ENCODE results near the gene ACTN2.

The ACTN2 gene

DNA sequence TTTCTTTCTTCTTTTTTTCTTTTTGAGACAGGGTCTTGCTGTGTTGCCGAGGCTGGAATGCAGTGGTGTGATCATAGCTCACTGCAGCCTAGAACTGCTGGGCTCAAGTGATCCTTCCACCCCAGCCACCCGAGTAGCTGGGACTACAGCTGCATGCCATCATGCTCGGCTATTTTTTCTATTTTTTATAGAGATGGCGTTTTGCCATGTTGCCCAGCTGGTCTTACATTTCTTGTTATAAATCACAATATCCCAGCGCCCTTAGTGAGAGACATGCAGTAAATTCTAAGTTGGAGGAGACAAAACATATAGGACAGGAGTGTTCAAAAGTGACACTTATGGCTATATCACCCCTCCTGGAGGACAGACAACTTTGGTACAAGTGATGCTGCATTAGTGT lies 31.3 kb upstream of the ACTN2 start:
- H3K27me3 ChIP-seq (ENCODE audit: control insufficient read depth, low read length), result no peaks in the 10 kb centered on the region
- H3K79me2 ChIP-seq (ENCODE audit: control insufficient read depth, low read length), result no peaks in the 10 kb centered on the region
- no peaks in the 10 kb centered on the region for H3K9me2 ChIP-seq (replicated peaks; ENCODE audit: control insufficient read depth, low read length)
- H3K27ac ChIP-seq (ENCODE audit: low read depth, low read length), result no peak overlapping the region
- no peaks in the 10 kb centered on the region for H3F3A ChIP-seq (ENCODE audit: control insufficient read depth, insufficient read depth)
- H3K4me1 ChIP-seq (ENCODE audit: control insufficient read depth, low read length), result no peaks in the 10 kb centered on the region
- TF ChIP-seq, protein P1, sequence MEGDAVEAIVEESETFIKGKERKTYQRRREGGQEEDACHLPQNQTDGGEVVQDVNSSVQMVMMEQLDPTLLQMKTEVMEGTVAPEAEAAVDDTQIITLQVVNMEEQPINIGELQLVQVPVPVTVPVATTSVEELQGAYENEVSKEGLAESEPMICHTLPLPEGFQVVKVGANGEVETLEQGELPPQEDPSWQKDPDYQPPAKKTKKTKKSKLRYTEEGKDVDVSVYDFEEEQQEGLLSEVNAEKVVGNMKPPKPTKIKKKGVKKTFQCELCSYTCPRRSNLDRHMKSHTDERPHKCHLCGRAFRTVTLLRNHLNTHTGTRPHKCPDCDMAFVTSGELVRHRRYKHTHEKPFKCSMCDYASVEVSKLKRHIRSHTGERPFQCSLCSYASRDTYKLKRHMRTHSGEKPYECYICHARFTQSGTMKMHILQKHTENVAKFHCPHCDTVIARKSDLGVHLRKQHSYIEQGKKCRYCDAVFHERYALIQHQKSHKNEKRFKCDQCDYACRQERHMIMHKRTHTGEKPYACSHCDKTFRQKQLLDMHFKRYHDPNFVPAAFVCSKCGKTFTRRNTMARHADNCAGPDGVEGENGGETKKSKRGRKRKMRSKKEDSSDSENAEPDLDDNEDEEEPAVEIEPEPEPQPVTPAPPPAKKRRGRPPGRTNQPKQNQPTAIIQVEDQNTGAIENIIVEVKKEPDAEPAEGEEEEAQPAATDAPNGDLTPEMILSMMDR (IDR thresholded peaks at IDR 0.05; ENCODE audit: low read depth, low read length, poor library complexity, severe bottlenecking), result no peak
- TF ChIP-seq EZH2phosphoT487 (IDR thresholded peaks at IDR 0.05; ENCODE audit: borderline replicate concordance, low read length), result no peak
- H3K4me2 ChIP-seq (ENCODE audit: low read length), result no peak overlapping the region
- H3K4me3 ChIP-seq (ENCODE audit: low read length), result no peak overlapping the region
- H3K9me3 ChIP-seq (ENCODE audit: control insufficient read depth, insufficient read depth, low read length), result no peaks in the 10 kb centered on the region
- no peaks in the 10 kb centered on the region for H4K20me1 ChIP-seq (ENCODE audit: control insufficient read depth, insufficient read depth, low read depth, low read length)
- no peaks in the 10 kb centered on the region for H3K36me3 ChIP-seq (ENCODE audit: control insufficient read depth, low read length)

DNA sequence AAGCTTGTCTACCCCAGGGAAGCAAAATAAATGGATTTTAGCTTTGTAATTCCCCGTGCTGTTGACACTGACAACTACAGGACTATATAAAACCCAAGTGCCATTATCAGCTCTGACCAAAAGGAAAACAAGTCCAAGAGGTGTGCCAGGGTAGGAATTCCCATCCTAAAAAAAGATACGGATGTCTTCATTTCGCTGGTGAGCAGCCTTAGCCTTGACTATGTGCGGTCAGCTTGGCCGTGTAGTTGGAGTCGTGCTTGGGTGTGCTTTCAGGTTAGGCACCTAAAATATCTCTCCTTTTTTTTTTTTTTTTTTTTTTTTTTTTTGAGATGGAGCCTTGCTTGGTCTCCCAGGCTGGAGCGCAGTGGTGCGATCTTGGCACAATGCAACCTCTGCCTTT lies 28.9 kb upstream of the ACTN2 start:
- no peaks in the 10 kb centered on the region for H3K36me3 ChIP-seq (ENCODE audit: control insufficient read depth, low read length)
- H3K4me2 ChIP-seq (ENCODE audit: low read length), result no peak overlapping the region
- H4K20me1 ChIP-seq (ENCODE audit: control insufficient read depth, insufficient read depth, low read depth, low read length), result no peaks in the 10 kb centered on the region
- H3K79me2 ChIP-seq (ENCODE audit: control insufficient read depth, low read length), result no peaks in the 10 kb centered on the region
- TF ChIP-seq, protein P1 (IDR thresholded peaks at IDR 0.05; ENCODE audit: low read depth, low read length, poor library complexity, severe bottlenecking), result no peak
- TF ChIP-seq EZH2phosphoT487 (IDR thresholded peaks at IDR 0.05; ENCODE audit: borderline replicate concordance, low read length), result no peak
- H3K27me3 ChIP-seq (ENCODE audit: control insufficient read depth, low read length), result no peaks in the 10 kb centered on the region
- no peak overlapping the region for H3K27ac ChIP-seq (ENCODE audit: low read depth, low read length)
- no peaks in the 10 kb centered on the region for H3K4me1 ChIP-seq (ENCODE audit: control insufficient read depth, low read length)
- H3K4me3 ChIP-seq (ENCODE audit: low read length), result no peak overlapping the region
- H3K9me2 ChIP-seq (replicated peaks; ENCODE audit: control insufficient read depth, low read length), result no peaks in the 10 kb centered on the region
- no peaks in the 10 kb centered on the region for H3K9me3 ChIP-seq (ENCODE audit: control insufficient read depth, insufficient read depth, low read length)
- H3F3A ChIP-seq (ENCODE audit: control insufficient read depth, insufficient read depth), result no peaks in the 10 kb centered on the region

DNA sequence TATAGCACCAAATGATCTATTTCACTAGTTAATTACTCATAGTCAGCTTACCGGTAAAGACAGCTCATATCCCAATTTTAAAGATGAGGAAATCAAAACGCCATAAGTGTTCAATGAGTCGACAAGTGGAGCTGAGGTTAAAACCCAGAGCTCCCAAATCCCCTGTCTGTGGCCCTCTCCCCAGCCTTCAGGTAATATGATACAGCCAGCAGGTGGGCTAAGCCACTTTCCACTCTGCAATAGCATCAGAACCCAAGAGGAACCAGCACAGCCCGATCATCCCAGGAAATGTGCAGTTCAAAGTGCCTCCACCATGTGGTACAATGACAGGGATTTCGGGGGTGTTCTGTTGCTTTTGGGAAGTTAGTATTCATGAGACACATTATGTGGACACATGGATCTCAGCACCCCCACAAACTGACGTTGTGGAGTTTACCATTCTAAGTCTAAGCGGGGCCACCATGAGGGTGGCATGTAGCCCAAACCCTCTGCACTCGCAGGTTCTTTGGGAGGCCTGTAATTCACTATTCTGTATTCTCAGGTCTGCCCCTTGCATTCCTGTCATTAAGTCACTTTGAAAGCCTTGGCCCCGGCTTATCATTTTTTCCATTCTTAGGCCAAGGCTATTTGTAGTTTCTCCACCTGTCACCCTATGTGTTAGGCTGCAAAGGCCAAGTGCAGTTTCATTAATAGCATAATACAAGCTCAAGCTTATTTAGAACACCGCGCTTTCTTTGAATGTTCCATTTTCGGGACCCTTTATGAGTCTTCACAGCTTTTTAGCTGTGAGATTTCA lies 26.3 kb upstream of the ACTN2 start:
- Histone ChIP-seq H3K36me3 (ENCODE audit: control insufficient read depth, low read length) (no peaks in the 10 kb centered on the region), H3K9me2 (replicated peaks; ENCODE audit: control insufficient read depth, low read length) (no peaks in the 10 kb centered on the region), H3K79me2 (ENCODE audit: control insufficient read depth, low read length) (no peaks in the 10 kb centered on the region), H3F3A (ENCODE audit: control insufficient read depth, insufficient read depth) (no peaks in the 10 kb centered on the region), H3K27ac (ENCODE audit: low read depth, low read length) (no peak overlapping the region), H4K20me1 (ENCODE audit: control insufficient read depth, insufficient read depth, low read depth, low read length) (no peaks in the 10 kb centered on the region), H3K4me1 (ENCODE audit: control insufficient read depth, low read length) (no peaks in the 10 kb centered on the region), H3K4me2 (ENCODE audit: low read length) (no peak overlapping the region), H3K4me3 (ENCODE audit: low read length) (no peak overlapping the region), H3K9me3 (ENCODE audit: control insufficient read depth, insufficient read depth, low read length) (no peaks in the 10 kb centered on the region), H3K27me3 (ENCODE audit: control insufficient read depth, low read length) (no peaks in the 10 kb centered on the region)
- TF ChIP-seq, protein P1 (IDR thresholded peaks at IDR 0.05; ENCODE audit: low read depth, low read length, poor library complexity, severe bottlenecking), result no peak
- TF ChIP-seq EZH2phosphoT487 (IDR thresholded peaks at IDR 0.05; ENCODE audit: borderline replicate concordance, low read length), result no peak
